ENCODE measurements around the gene TMEM237.

TMEM237 gene

GRCh38 chr2:201656102-201656501 is 12.8 kb upstream of the TMEM237 start:
- Mint-ChIP-seq H3K27me3 (peaks cover 9% of the 10 kb centered on the region), H3K9me3 (ENCODE audit: low read depth) (no peaks in the 10 kb centered on the region), H3K36me3 (no peaks in the 10 kb centered on the region), H3K4me1 (ENCODE audit: low read depth) (no peaks in the 10 kb centered on the region), H3K27ac (no peak overlapping the region), H3K4me3 (no peak overlapping the region)

- Mint-ChIP-seq H3K4me1 (ENCODE audit: low read depth) (no peaks in the 10 kb centered on the region), H3K27ac (no peak overlapping the region), H3K36me3 (no peaks in the 10 kb centered on the region), H3K4me3 (no peak overlapping the region), H3K9me3 (ENCODE audit: low read depth) (no peaks in the 10 kb centered on the region), H3K27me3 (peaks cover 12% of the 10 kb centered on the region)
These were observed 11.5 kb upstream of the TMEM237 start for GRCh38 chr2:201654616-201655384.

DNA sequence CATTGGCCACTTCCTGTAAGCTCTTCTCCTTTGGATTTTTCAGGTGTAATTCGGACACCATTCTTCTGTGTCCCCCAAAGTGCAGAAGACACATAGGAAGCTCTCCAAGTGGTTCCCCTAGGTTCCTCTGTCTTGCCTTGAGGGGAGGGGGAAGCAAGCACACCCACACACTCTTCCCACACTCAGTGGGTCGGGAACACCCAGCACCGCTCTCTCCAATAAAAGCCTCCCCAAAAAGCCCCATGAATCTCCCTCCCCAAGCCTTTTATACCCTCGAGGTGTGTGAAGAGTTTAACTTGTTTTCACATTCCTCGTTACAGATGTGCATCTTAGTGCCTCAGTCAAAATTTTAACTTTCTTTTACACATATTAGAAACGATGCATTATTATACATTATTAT is 9.9 kb upstream of the TMEM237 start:
- no peak overlapping the region for H3K27ac Mint-ChIP-seq

DNA sequence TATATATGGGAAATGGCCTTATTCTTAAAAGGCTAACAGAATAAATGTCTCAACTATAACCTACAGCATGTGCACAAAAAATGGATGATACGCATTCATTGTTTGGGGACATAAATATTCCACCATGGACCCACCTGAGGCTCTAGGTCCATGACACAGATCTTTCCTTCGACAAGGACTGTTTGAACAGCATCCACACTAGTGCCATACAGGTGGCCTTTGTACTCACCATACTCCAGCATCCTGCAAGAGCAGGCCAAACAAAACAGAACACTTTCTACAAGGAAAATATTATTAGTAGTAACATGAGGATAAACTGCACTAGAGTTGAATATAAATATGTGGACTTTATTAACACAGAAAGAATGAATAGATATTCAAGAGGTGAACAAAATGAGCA is 6.1 kb upstream of the TMEM237 start:
- H3K9me3 Mint-ChIP-seq (ENCODE audit: low read depth), result no peaks in the 10 kb centered on the region
- no peak overlapping the region for H3K27ac Mint-ChIP-seq
- peaks cover 9% of the 10 kb centered on the region for H3K27me3 Mint-ChIP-seq
- H3K4me3 Mint-ChIP-seq, result no peak overlapping the region
- H3K4me1 Mint-ChIP-seq (ENCODE audit: low read depth), result no peaks in the 10 kb centered on the region
- no peaks in the 10 kb centered on the region for H3K36me3 Mint-ChIP-seq

More for the DNA sequence above, 9.9 kb upstream of the TMEM237 start:
- H3K9me3 Mint-ChIP-seq (ENCODE audit: low read depth), result no peaks in the 10 kb centered on the region
- no peaks in the 10 kb centered on the region for H3K36me3 Mint-ChIP-seq
- peaks cover 12% of the 10 kb centered on the region for H3K27me3 Mint-ChIP-seq
- no peak overlapping the region for H3K4me3 Mint-ChIP-seq
- no peaks in the 10 kb centered on the region for H3K4me1 Mint-ChIP-seq (ENCODE audit: low read depth)

GRCh38 chr2:201647431-201647830 is 4.1 kb upstream of the TMEM237 start:
- Mint-ChIP-seq H3K27ac (no peak overlapping the region), H3K36me3 (no peaks in the 10 kb centered on the region), H3K9me3 (ENCODE audit: low read depth) (no peaks in the 10 kb centered on the region), H3K27me3 (peaks cover 4% of the 10 kb centered on the region), H3K4me1 (ENCODE audit: low read depth) (peaks cover 4% of the 10 kb centered on the region), H3K4me3 (no peak overlapping the region)

DNA sequence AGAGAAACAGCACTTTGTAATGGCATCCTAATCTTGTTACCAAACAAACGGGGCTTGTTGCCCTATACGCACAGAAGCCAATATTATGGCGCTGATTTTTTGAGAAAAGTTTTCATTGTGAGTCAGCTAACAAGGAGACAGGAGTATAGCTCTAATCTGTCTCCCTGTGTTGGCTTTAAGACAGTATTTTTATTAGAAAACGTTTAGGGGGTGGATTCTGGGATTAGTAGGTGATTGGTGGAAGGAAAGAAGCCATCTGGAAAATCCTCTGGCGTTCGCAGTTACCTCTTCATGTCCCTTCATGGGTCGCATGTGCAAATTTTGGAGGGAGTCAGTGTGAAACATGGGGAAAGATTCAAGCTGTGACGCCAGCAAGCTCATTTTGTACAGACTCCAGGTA is 698 bp upstream of the TMEM237 start:
- peaks cover 9% of the 10 kb centered on the region for H3K4me1 Mint-ChIP-seq (ENCODE audit: low read depth)
- H3K9me3 Mint-ChIP-seq (ENCODE audit: low read depth), result no peaks in the 10 kb centered on the region
- H3K27ac Mint-ChIP-seq, result no peak overlapping the region
- peak overlapping the region; percentile 90 for H3K4me3 Mint-ChIP-seq
- H3K36me3 Mint-ChIP-seq, result no peaks in the 10 kb centered on the region
- no peaks in the 10 kb centered on the region for H3K27me3 Mint-ChIP-seq

- H3K36me3 Mint-ChIP-seq, result peaks cover 3% of the 10 kb centered on the region
- H3K27ac Mint-ChIP-seq, result peak overlapping the region; percentile 87
- no peaks in the 10 kb centered on the region for H3K27me3 Mint-ChIP-seq
- no peaks in the 10 kb centered on the region for H3K9me3 Mint-ChIP-seq (ENCODE audit: low read depth)
- H3K4me3 Mint-ChIP-seq, result peak overlapping the region; percentile 90
- H3K4me1 Mint-ChIP-seq (ENCODE audit: low read depth), result peaks cover 9% of the 10 kb centered on the region
These were observed 606 bp downstream of the TMEM237 start for GRCh38 chr2:201642579-201643215.

- Mint-ChIP-seq H3K4me3 (peak overlapping the region; percentile 90), H3K9me3 (ENCODE audit: low read depth) (no peaks in the 10 kb centered on the region), H3K36me3 (peaks cover 3% of the 10 kb centered on the region), H3K4me1 (ENCODE audit: low read depth) (peaks cover 9% of the 10 kb centered on the region), H3K27me3 (no peaks in the 10 kb centered on the region), H3K27ac (peak overlapping the region; percentile 87)
These were observed 1.2 kb downstream of the TMEM237 start for GRCh38 chr2:201642086-201642578.

GRCh38 chr2:201639205-201639604 is 4.1 kb downstream of the TMEM237 start:
- Mint-ChIP-seq H3K4me1 (ENCODE audit: low read depth) (peaks cover 9% of the 10 kb centered on the region), H3K36me3 (peaks cover 10% of the 10 kb centered on the region), H3K4me3 (no peak overlapping the region), H3K27me3 (no peaks in the 10 kb centered on the region), H3K9me3 (ENCODE audit: low read depth) (no peaks in the 10 kb centered on the region), H3K27ac (no peak overlapping the region)

DNA sequence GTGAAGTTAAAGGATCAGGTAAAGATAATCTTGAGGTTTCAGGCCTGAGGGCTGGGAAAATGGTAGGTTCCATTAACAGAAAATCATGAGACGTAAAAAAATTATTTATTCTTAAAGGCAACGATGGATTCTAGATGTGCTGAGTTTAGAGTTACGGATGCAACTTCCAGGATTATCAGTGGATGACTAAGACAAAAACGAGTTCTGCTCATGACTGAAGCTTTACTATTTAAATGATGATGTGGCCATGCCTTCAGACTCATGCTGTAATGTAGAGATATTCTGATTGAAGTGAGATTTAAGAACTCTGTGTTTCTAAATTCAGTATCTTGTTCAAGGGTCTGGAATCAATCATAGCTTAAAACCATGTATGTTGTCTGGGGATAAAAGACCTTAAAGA is 5.0 kb downstream of the TMEM237 start:
- Mint-ChIP-seq H3K4me3 (no peak overlapping the region), H3K4me1 (ENCODE audit: low read depth) (peaks cover 5% of the 10 kb centered on the region), H3K27ac (no peak overlapping the region), H3K27me3 (no peaks in the 10 kb centered on the region), H3K9me3 (ENCODE audit: low read depth) (no peaks in the 10 kb centered on the region), H3K36me3 (peaks cover 15% of the 10 kb centered on the region)

- Mint-ChIP-seq H3K36me3 (peaks cover 29% of the 10 kb centered on the region), H3K27ac (no peak overlapping the region), H3K9me3 (ENCODE audit: low read depth) (no peaks in the 10 kb centered on the region), H3K27me3 (no peaks in the 10 kb centered on the region), H3K4me1 (ENCODE audit: low read depth) (no peaks in the 10 kb centered on the region), H3K4me3 (no peak overlapping the region)
These were observed 9.5 kb downstream of the TMEM237 start for GRCh38 chr2:201633661-201634249.

DNA sequence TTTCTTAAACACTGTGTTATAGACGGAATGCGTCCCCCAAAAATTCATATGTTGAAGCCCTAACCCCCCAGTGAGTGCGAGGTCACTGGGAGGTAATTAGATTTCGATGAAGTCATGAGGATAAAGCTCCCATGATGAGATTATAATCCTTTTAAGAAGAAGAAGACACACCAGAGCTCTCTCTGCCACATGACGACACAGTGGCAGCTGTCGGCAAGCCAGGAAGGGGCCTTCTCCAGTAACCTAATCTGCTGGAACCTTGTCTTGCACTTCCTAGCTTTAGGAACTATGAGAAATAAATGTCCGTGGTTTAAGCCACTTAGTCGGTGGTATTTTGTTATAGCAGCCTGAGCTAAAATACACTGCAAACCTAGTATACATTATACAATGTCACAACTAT is 12.3 kb downstream of the TMEM237 start:
- Mint-ChIP-seq H3K4me3 (no peak overlapping the region), H3K27ac (no peak overlapping the region), H3K4me1 (ENCODE audit: low read depth) (no peaks in the 10 kb centered on the region), H3K9me3 (ENCODE audit: low read depth) (no peaks in the 10 kb centered on the region), H3K36me3 (peaks cover 27% of the 10 kb centered on the region), H3K27me3 (no peaks in the 10 kb centered on the region)

DNA sequence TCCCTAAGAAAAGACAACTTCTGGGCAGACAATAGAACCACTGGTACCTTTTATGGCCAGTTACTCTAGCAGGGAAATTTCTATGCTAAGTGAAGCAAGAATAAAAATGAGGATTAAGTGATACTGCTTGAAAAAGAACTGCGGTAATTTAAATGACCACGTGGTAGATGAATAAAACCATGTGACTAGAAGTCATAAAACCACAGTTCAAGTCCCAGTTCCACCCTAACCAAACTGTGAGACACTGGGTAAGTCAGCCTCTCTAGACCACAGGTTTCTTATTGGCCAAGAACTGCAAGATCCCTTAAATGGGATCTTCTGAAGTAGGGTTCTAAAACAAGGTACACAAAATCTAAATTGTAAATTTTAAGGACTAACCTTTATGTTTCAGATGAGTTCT is 12.7 kb downstream of the TMEM237 start:
- H3K36me3 Mint-ChIP-seq, result peaks cover 25% of the 10 kb centered on the region
- no peak overlapping the region for H3K4me3 Mint-ChIP-seq
- no peaks in the 10 kb centered on the region for H3K9me3 Mint-ChIP-seq (ENCODE audit: low read depth)
- no peaks in the 10 kb centered on the region for H3K27me3 Mint-ChIP-seq
- no peak overlapping the region for H3K27ac Mint-ChIP-seq
- no peaks in the 10 kb centered on the region for H3K4me1 Mint-ChIP-seq (ENCODE audit: low read depth)

DNA sequence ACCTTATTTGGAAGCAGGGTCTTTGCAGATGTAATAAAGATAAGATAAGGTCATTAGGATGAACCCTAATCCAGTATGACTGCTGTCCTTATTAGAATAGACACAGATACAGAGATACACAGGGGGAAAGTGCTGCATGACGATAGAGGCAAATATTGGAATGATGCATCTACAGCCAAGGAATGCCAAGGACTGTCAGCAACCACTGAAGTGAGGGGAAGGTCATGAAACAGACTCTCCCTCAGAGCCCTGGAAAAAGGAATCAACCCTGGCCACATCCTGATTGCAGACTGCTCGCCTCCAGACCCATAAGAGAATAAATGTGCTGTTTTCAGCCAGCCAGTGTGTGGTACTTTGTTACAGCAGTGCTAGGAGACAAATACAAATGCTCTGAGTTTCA is 14.8 kb downstream of the TMEM237 start:
- Mint-ChIP-seq H3K27me3 (no peaks in the 10 kb centered on the region), H3K4me1 (ENCODE audit: low read depth) (no peaks in the 10 kb centered on the region), H3K9me3 (ENCODE audit: low read depth) (no peaks in the 10 kb centered on the region), H3K36me3 (peaks cover 18% of the 10 kb centered on the region), H3K27ac (no peak overlapping the region), H3K4me3 (no peak overlapping the region)

DNA sequence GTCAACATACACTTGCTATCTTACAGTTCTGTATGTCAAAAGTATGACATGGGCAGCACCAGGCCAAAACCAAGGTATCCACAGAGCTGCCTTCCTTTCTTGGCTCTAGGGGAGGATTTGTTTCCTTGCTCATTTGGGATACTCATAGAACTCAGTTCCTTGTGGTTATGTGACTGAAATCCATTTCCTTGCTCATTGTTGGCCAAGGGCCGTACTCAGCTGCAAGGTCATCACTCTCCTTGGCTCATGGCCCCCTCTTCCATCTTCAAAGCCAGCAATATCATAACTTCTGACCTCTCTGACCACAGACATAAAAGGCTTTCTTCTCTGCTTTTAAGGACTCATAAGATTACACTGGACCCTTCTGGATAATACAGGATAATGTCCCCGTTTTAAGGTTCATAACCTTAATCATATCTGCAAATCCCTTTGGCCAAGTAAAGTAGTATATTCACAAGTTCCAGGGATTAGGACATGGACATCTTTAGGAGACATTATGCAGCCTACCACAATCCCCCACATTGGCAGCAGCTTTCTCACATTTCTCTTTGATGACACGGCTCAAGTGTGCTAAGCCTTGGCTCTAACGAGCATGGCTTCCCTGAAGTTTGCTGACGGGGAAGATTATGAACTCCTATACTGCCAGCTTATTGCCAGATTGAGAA is 20.9 kb downstream of the TMEM237 start:
- H3K9me3 Mint-ChIP-seq (ENCODE audit: low read depth), result no peaks in the 10 kb centered on the region

More for the DNA sequence above, 20.9 kb downstream of the TMEM237 start:
- H3K36me3 Mint-ChIP-seq, result peaks cover 2% of the 10 kb centered on the region
- no peaks in the 10 kb centered on the region for H3K4me1 Mint-ChIP-seq (ENCODE audit: low read depth)
- no peak overlapping the region for H3K4me3 Mint-ChIP-seq
- H3K27me3 Mint-ChIP-seq, result no peaks in the 10 kb centered on the region
- no peak overlapping the region for H3K27ac Mint-ChIP-seq
